Calu3 (cell line): ENCODE data around the gene CALR3. TPM values are rescaled to one million over a fixed set of nuclear protein-coding genes. Genes with fewer than 3 reads are reported as not detected.
A peak's percentile ranks its signal among the peaks of the same experiment; 100 is the strongest.
"Not testable (repeated sequence)": the region's sequence is repeated elsewhere in the genome, so short reads cannot be mapped to it uniquely, and the experiment has no call there.

Experiments used
- Bru-seq: library from RNA; stranded (reverse); fragments of 400-500 nt; gene quantifications from one replicate; lab custom pipeline; 2021; lab: Mats Ljungman, UMichigan
- BruChase-seq, 2 experiments: library from RNA; stranded (reverse); fragments of 400-500 nt; gene quantifications; one replicate each; lab custom pipeline; 2021; lab: Mats Ljungman, UMichigan
- BruUV-seq: library from RNA; stranded (reverse); fragments of 400-500 nt; replicated peaks from 2 replicates; lab custom pipeline; 2021; lab: Mats Ljungman, UMichigan
- CTCF ChIA-PET: fragments of 300-600 bp; sonication (Branson Sonifier 250); formaldehyde crosslinking; loops from one replicate; lab custom pipeline; 2022; ENCODE audit warnings: antibody characterized with exemption; lab: Charles Lee
- DNase-seq: peaks from one replicate; pipeline ENCODE4 v3.0.0; 2022
- H3K27ac Mint-ChIP-seq: one replicate; pipeline ENCODE4 v1.8.0; 2022; ENCODE audit warnings: mixed read lengths; ENCODE audit not compliant: unreplicated experiment
- H3K27me3 Mint-ChIP-seq: one replicate; pipeline ENCODE4 v1.8.0; 2022; ENCODE audit warnings: mixed read lengths; ENCODE audit not compliant: unreplicated experiment
- H3K36me3 Mint-ChIP-seq: one replicate; pipeline ENCODE4 v1.8.0; 2022; ENCODE audit warnings: mild to moderate bottlenecking, moderate library complexity, mixed read lengths; ENCODE audit not compliant: insufficient read depth, unreplicated experiment
- H3K4me1 Mint-ChIP-seq: one replicate; pipeline ENCODE4 v1.8.0; 2022; ENCODE audit warnings: mild to moderate bottlenecking, low read depth, mixed read lengths; ENCODE audit not compliant: unreplicated experiment
- H3K4me3 Mint-ChIP-seq: one replicate; pipeline ENCODE4 v1.8.0; 2022; ENCODE audit warnings: mild to moderate bottlenecking, low read depth, moderate library complexity, mixed read lengths; ENCODE audit not compliant: unreplicated experiment
- H3K9me3 Mint-ChIP-seq: one replicate; pipeline ENCODE4 v1.8.0; 2022; ENCODE audit warnings: low read depth, mixed read lengths; ENCODE audit not compliant: unreplicated experiment
- CTCF ChIP-seq: fragments of 200-600 bp; IDR thresholded peaks from one replicate; pipeline ENCODE4 v1.8.0; 2022; ENCODE audit warnings: antibody characterized with exemption; ENCODE audit not compliant: unreplicated experiment
- intact Hi-C: fragments of 100-400 bp; cut with micrococcal nuclease; formaldehyde crosslinking; loops from one replicate; pipeline ENCODE4 v1.10.0; 2022; ENCODE audit not compliant: unreplicated experiment
- long read RNA-seq: library from polyadenylated mRNA; stranded (forward); transcript quantifications from one replicate; pipeline ENCODE4 v2.0.0, GENCODE V29; 2022
- total RNA-seq: library from RNA; stranded (reverse); gene quantifications from 2 replicates; pipeline ENCODE4 v1.2.3, GENCODE V29; 2022

CALR3 gene
- total RNA-seq (not detected in 2 replicates), Bru-seq, nascent RNA (percentile 15 among the genes with signal in this experiment), BruChase-seq, experiment 1, labeled RNA remaining after a 6-hour chase (percentile 16 among the genes with signal in this experiment), BruChase-seq, experiment 2, labeled RNA remaining after a 2-hour chase (not detected)
- long read RNA-seq: 0 reads

GRCh38 chr19:16495982-16496612 is at the start of gene CALR3, which contains the start of gene C19orf44:
TSS of gene CALR3 (minus strand) at chr19:16496167. CDS start at chr19:16496129, 38 bp downstream.
TSS of gene C19orf44 (plus strand) at chr19:16496394. CDS start at chr19:16500793, 4,399 bp downstream.
- peak; percentile 94 for DNase-seq
- Mint-ChIP-seq H3K27me3 (no peaks in the 10 kb centered on the region), H3K4me3 (peak within 1 kb of the TSS; percentile 100), H3K4me1 (no peaks in the 10 kb centered on the region), H3K27ac (peak within 1 kb of the TSS; percentile 83), H3K36me3 (peaks cover 18% of the 10 kb centered on the region), H3K9me3 (no peaks in the 10 kb centered on the region)
- intact Hi-C loops: no loop called here
- BruUV-seq: no TSS peak
- CTCF ChIA-PET: interaction anchor here (0.6 kb wide), 1 partner anchor 26 kb away, joined by 3 read pairs; no protein-coding TSS in a partner anchor
- no peak for TF ChIP-seq CTCF

- intact Hi-C loops: no loop called here
- Mint-ChIP-seq H3K9me3 (no peaks in the 10 kb centered on the region), H3K27ac (no peak overlapping the region), H3K36me3 (peaks cover 47% of the 10 kb centered on the region), H3K4me3 (no peak overlapping the region), H3K27me3 (no peaks in the 10 kb centered on the region), H3K4me1 (no peaks in the 10 kb centered on the region)
- no TSS peak for BruUV-seq
- CTCF ChIA-PET: no interaction called here
- no peak for TF ChIP-seq CTCF
- DNase-seq: no peak
Observed at GRCh38 chr19:16544473-16545231, 48.7 kb upstream of the CALR3 start.

GRCh38 chr19:16543734-16544133 is 47.8 kb upstream of the CALR3 start:
- H3K4me1 Mint-ChIP-seq, H3K9me3 Mint-ChIP-seq, H3K27ac Mint-ChIP-seq, DNase-seq, intact Hi-C loops, CTCF ChIA-PET, BruUV-seq, H3K4me3 Mint-ChIP-seq, H3K27me3 Mint-ChIP-seq: not testable (repeated sequence)
- peaks cover 56% of the 10 kb centered on the region for H3K36me3 Mint-ChIP-seq

GRCh38 chr19:16542910-16543472 is 47.0 kb upstream of the CALR3 start:
- H3K9me3 Mint-ChIP-seq: no peaks in the 10 kb centered on the region
- H3K27me3 Mint-ChIP-seq: no peaks in the 10 kb centered on the region
- peak overlapping the region; percentile 81 for H3K4me3 Mint-ChIP-seq
- intact Hi-C loops: no loop called here
- TSS peak; percentile 85 for BruUV-seq
- CTCF ChIA-PET: interaction anchor here (0.7 kb wide), 1 partner anchor 70 kb away, joined by 4 read pairs; no protein-coding TSS in a partner anchor
- peaks cover 63% of the 10 kb centered on the region for H3K36me3 Mint-ChIP-seq
- peak overlapping the region; percentile 50 for H3K27ac Mint-ChIP-seq
- TF ChIP-seq CTCF: no peak
- DNase-seq: no peak
- no peaks in the 10 kb centered on the region for H3K4me1 Mint-ChIP-seq
